GM23338 (cell line): ENCODE results near the gene GABRB3. TPM values are rescaled to one million over a fixed set of nuclear protein-coding genes. Genes with fewer than 3 reads are reported as not detected.
A peak's percentile ranks its signal among the peaks of the same experiment; 100 is the strongest.

Source experiments
- ATAC-seq: fragments of 200-7000 bp; cut with Tn5 transposase; 3 replicates; pipeline ENCODE4 v1.9.1; 2020
- DNase-seq: peaks from one replicate; pipeline ENCODE4 v3.0.0-alpha.2; 2015; ENCODE audit warnings: low spot score
- H2AFZ ChIP-seq: fragments of 200-600 bp; sonication (generic); 2 replicates; pipeline ENCODE4 v1.8.0; 2016; ENCODE audit warnings: antibody characterized with exemption, mild to moderate bottlenecking, moderate library complexity
- H3F3A ChIP-seq: fragments of 200-600 bp; sonication (generic); replicated peaks from 2 replicates; pipeline ENCODE4 v1.8.0; 2017; ENCODE audit warnings: antibody characterized with exemption, mixed run types, low read depth
- H3K27ac ChIP-seq: fragments of 200-600 bp; sonication (generic); 2 replicates; pipeline ENCODE4 v1.6.1; 2016; ENCODE audit warnings: low read depth
- H3K27me3 ChIP-seq: fragments of 200-600 bp; sonication (generic); 2 replicates; pipeline ENCODE4 v1.8.0; 2016; ENCODE audit warnings: mild to moderate bottlenecking, mixed run types, moderate library complexity; ENCODE audit not compliant: insufficient read depth
- H3K36me3 ChIP-seq: fragments of 200-600 bp; sonication (generic); 2 replicates; pipeline ENCODE4 v1.8.0; 2016; ENCODE audit warnings: mild to moderate bottlenecking; ENCODE audit not compliant: insufficient read depth
- H3K4me1 ChIP-seq: fragments of 200-600 bp; sonication (generic); 2 replicates; pipeline ENCODE4 v1.8.0; 2016; ENCODE audit warnings: mild to moderate bottlenecking, moderate library complexity; ENCODE audit not compliant: insufficient read depth
- H3K4me2 ChIP-seq: fragments of 200-600 bp; sonication (generic); 2 replicates; pipeline ENCODE4 v1.7.1; 2017; ENCODE audit warnings: mixed run types
- H3K4me3 ChIP-seq: fragments of 200-600 bp; sonication (generic); 2 replicates; pipeline ENCODE4 v1.6.1; 2016; ENCODE audit warnings: mixed run types
- H3K79me2 ChIP-seq: fragments of 200-600 bp; sonication (generic); replicated peaks from 2 replicates; pipeline ENCODE4 v1.8.0; 2017; ENCODE audit warnings: mild to moderate bottlenecking; ENCODE audit not compliant: insufficient read depth
- H3K9me2 ChIP-seq: fragments of 200-600 bp; sonication (generic); 2 replicates; pipeline ENCODE4 v1.8.0; 2017; ENCODE audit not compliant: insufficient read depth
- H4K20me1 ChIP-seq: fragments of 200-600 bp; sonication (generic); replicated peaks from 2 replicates; pipeline ENCODE4 v1.8.0; 2017; ENCODE audit warnings: mild to moderate bottlenecking; ENCODE audit not compliant: insufficient read depth
- H3K27ac Mint-ChIP-seq: 2 replicates; pipeline ENCODE4 v1.8.0; 2020; ENCODE audit warnings: inconsistent platforms, mild to moderate bottlenecking, moderate library complexity, mixed read lengths
- H3K27me3 Mint-ChIP-seq: 3 replicates; pipeline ENCODE4 v1.8.0; 2022; ENCODE audit warnings: low read depth, mild to moderate bottlenecking, moderate library complexity, mixed read lengths, inconsistent platforms; ENCODE audit not compliant: insufficient read depth, poor library complexity
- H3K36me3 Mint-ChIP-seq: 3 replicates; pipeline ENCODE4 v1.8.0; 2021; ENCODE audit warnings: low read depth, mild to moderate bottlenecking, inconsistent platforms, moderate library complexity, mixed read lengths
- H3K4me1 Mint-ChIP-seq: 3 replicates; pipeline ENCODE4 v1.8.0; 2020; ENCODE audit warnings: mild to moderate bottlenecking, inconsistent platforms, mixed read lengths
- H3K4me3 Mint-ChIP-seq: 3 replicates; pipeline ENCODE4 v1.8.0; 2021; ENCODE audit warnings: moderate library complexity, mild to moderate bottlenecking, inconsistent platforms, mixed read lengths
- H3K9me3 Mint-ChIP-seq: 3 replicates; pipeline ENCODE4 v1.8.0; 2020; ENCODE audit warnings: moderate library complexity, mild to moderate bottlenecking, inconsistent platforms, mixed read lengths
- CREB1 ChIP-seq: fragments of 250-450 bp; sonication (Bioruptor Pico); IDR thresholded peaks from 2 replicates; pipeline ENCODE4 v1.5.0; 2020; ENCODE audit warnings: low read depth, mild to moderate bottlenecking, moderate library complexity
- CTCF ChIP-seq, 2 experiments: fragments of 200-600 bp in 1 of 2; sonication (generic) in 1 of 2; conservative IDR thresholded peaks; 2 replicates each; pipeline versions ENCODE4 v1.5.1 to v1.6.1; 2016 to 2017; ENCODE audit warnings: antibody characterized with exemption in 2 of 2, low read depth in 2 of 2, mild to moderate bottlenecking in 2 of 2, moderate library complexity in 1 of 2
- EZH2 ChIP-seq: fragments of 200-600 bp; sonication (generic); IDR thresholded peaks from one replicate; pipeline ENCODE4 v1.8.0; 2017; ENCODE audit warnings: antibody characterized with exemption, mild to moderate bottlenecking, low read depth; ENCODE audit not compliant: unreplicated experiment
- JUNB ChIP-seq: IDR thresholded peaks from one replicate; pipeline ENCODE4 v1.6.1; 2016; ENCODE audit warnings: antibody characterized with exemption; ENCODE audit not compliant: unreplicated experiment
- ZNF331 ChIP-seq: fragments of 250-450 bp; sonication (Bioruptor Pico); IDR thresholded peaks from 2 replicates; pipeline ENCODE4 v1.5.0; 2020; ENCODE audit warnings: low read depth, mild to moderate bottlenecking, moderate library complexity
- polyA plus RNA-seq: library from polyadenylated mRNA; unstranded; fragments of >200 nt; fragmentation: Nextera tagmentation; extraction: Ambion mirVana; gene quantifications from 2 replicates; pipeline ENCODE4 v1.2.1, GENCODE V29; 2016
- total RNA-seq: library from RNA; depleted of rRNA; stranded (reverse); fragments of >200 nt; shearing (Covaris generic); gene quantifications from 2 replicates; pipeline ENCODE4 v1.2.3, GENCODE V29; 2014
- TF ChIP-seq, protein P1 (sequence below): fragments of 250-450 bp; sonication (Bioruptor Pico); IDR thresholded peaks from 2 replicates; pipeline ENCODE4 v1.5.0; 2020; ENCODE audit warnings: mild to moderate bottlenecking, moderate library complexity

GABRB3 gene
- total and polyA plus RNA-seq, 2 experiments from 2014 or later: 56.5 to 131 TPM

- Mint-ChIP-seq H3K9me3 (peaks cover 7% of the 10 kb centered on the region; the same call in 2 of the 3 replicates), H3K27ac (no peak overlapping the region), H3K36me3 (peaks cover 25% of the 10 kb centered on the region), H3K4me1 (peaks cover 61% of the 10 kb centered on the region), H3K27me3 (peaks cover 7% of the 10 kb centered on the region), H3K4me3 (no peak overlapping the region)
- no peak for ATAC-seq
- H3K27me3 ChIP-seq: no peaks in the 10 kb centered on the region
- no peak for DNase-seq
- H3K4me3 ChIP-seq: no peak overlapping the region
- TF ChIP-seq CTCF (conservative IDR thresholded peaks at IDR 0.05; ENCODE audit: low read depth in 2 of 2): no peak
- no peak for TF ChIP-seq JUNB
- TF ChIP-seq CREB1 (CRISPR knock-in tag): no peak
- no peaks in the 10 kb centered on the region for H3K36me3 ChIP-seq
- peaks cover 4% of the 10 kb centered on the region; the same call in 1 of the 2 replicates for H4K20me1 ChIP-seq
- H2AFZ ChIP-seq: no peak overlapping the region
- peaks cover 29% of the 10 kb centered on the region for H3K4me1 ChIP-seq
- H3F3A ChIP-seq: no peaks in the 10 kb centered on the region
- H3K27ac ChIP-seq: no peak overlapping the region
- peaks cover 95% of the 10 kb centered on the region for H3K79me2 ChIP-seq
- no peaks in the 10 kb centered on the region for H3K9me2 ChIP-seq
- H3K4me2 ChIP-seq: no peak overlapping the region
Observed at GRCh38 chr15:26658290-26658689, 114.6 kb downstream of the GABRB3 start.

GRCh38 chr15:26656080-26656479, 116.8 kb downstream of the GABRB3 start:
- H3K27ac ChIP-seq: peak overlapping the region; percentile 51; the same call in 1 of the 2 replicates

GRCh38 chr15:26651909-26652308, 121.0 kb downstream of the GABRB3 start:
- Histone ChIP-seq H3K4me2 (peak overlapping the region; percentile 3), H2AFZ (no peak overlapping the region), H3K79me2 (peaks cover 86% of the 10 kb centered on the region), H3K27ac (peak overlapping the region; percentile 70), H3K4me1 (peaks cover 20% of the 10 kb centered on the region), H3K4me3 (no peak overlapping the region), H3K9me2 (peaks cover 14% of the 10 kb centered on the region; the same call in 1 of the 2 replicates), H3F3A (no peaks in the 10 kb centered on the region), H3K27me3 (no peaks in the 10 kb centered on the region), H3K36me3 (no peaks in the 10 kb centered on the region), H4K20me1 (no peaks in the 10 kb centered on the region)
- Mint-ChIP-seq H3K36me3 (peaks cover 66% of the 10 kb centered on the region), H3K4me3 (no peak overlapping the region), H3K27ac (peak overlapping the region; percentile 41), H3K27me3 (peaks cover 2% of the 10 kb centered on the region), H3K4me1 (peaks cover 59% of the 10 kb centered on the region), H3K9me3 (peaks cover 33% of the 10 kb centered on the region)
- DNase-seq (peak; percentile 75), ATAC-seq (peak; percentile 96)
- TF ChIP-seq EZH2 (no peak), ZNF331 (CRISPR knock-in tag) (no peak)
- TF ChIP-seq, protein P1, sequence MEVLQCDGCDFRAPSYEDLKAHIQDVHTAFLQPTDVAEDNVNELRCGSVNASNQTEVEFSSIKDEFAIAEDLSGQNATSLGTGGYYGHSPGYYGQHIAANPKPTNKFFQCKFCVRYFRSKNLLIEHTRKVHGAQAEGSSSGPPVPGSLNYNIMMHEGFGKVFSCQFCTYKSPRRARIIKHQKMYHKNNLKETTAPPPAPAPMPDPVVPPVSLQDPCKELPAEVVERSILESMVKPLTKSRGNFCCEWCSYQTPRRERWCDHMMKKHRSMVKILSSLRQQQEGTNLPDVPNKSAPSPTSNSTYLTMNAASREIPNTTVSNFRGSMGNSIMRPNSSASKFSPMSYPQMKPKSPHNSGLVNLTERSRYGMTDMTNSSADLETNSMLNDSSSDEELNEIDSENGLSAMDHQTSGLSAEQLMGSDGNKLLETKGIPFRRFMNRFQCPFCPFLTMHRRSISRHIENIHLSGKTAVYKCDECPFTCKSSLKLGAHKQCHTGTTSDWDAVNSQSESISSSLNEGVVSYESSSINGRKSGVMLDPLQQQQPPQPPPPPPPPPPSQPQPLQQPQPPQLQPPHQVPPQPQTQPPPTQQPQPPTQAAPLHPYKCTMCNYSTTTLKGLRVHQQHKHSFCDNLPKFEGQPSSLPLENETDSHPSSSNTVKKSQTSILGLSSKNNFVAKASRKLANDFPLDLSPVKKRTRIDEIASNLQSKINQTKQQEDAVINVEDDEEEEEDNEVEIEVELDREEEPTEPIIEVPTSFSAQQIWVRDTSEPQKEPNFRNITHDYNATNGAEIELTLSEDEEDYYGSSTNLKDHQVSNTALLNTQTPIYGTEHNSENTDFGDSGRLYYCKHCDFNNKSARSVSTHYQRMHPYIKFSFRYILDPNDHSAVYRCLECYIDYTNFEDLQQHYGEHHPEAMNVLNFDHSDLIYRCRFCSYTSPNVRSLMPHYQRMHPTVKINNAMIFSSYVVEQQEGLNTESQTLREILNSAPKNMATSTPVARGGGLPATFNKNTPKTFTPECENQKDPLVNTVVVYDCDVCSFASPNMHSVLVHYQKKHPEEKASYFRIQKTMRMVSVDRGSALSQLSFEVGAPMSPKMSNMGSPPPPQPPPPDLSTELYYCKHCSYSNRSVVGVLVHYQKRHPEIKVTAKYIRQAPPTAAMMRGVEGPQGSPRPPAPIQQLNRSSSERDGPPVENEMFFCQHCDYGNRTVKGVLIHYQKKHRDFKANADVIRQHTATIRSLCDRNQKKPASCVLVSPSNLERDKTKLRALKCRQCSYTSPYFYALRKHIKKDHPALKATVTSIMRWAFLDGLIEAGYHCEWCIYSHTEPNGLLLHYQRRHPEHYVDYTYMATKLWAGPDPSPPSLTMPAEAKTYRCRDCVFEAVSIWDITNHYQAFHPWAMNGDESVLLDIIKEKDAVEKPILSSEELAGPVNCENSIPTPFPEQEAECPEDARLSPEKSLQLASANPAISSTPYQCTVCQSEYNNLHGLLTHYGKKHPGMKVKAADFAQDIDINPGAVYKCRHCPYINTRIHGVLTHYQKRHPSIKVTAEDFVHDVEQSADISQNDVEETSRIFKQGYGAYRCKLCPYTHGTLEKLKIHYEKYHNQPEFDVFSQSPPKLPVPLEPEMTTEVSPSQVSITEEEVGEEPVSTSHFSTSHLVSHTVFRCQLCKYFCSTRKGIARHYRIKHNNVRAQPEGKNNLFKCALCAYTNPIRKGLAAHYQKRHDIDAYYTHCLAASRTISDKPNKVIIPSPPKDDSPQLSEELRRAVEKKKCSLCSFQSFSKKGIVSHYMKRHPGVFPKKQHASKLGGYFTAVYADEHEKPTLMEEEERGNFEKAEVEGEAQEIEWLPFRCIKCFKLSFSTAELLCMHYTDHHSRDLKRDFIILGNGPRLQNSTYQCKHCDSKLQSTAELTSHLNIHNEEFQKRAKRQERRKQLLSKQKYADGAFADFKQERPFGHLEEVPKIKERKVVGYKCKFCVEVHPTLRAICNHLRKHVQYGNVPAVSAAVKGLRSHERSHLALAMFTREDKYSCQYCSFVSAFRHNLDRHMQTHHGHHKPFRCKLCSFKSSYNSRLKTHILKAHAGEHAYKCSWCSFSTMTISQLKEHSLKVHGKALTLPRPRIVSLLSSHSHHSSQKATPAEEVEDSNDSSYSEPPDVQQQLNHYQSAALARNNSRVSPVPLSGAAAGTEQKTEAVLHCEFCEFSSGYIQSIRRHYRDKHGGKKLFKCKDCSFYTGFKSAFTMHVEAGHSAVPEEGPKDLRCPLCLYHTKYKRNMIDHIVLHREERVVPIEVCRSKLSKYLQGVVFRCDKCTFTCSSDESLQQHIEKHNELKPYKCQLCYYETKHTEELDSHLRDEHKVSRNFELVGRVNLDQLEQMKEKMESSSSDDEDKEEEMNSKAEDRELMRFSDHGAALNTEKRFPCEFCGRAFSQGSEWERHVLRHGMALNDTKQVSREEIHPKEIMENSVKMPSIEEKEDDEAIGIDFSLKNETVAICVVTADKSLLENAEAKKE (CRISPR knock-in tag): peak; percentile 88

More at GRCh38 chr15:26656080-26656479, 116.8 kb downstream of the GABRB3 start:
- ATAC-seq (no peak), DNase-seq (no peak)
- peaks cover 40% of the 10 kb centered on the region for H3K4me1 ChIP-seq
- peaks cover 4% of the 10 kb centered on the region for H3K27me3 Mint-ChIP-seq
- no peak overlapping the region for H3K4me3 Mint-ChIP-seq
- no peak overlapping the region for H3K4me3 ChIP-seq
- H3F3A ChIP-seq: no peaks in the 10 kb centered on the region
- H3K27ac Mint-ChIP-seq: peak overlapping the region; percentile 63
- H2AFZ ChIP-seq: no peak overlapping the region
- no peaks in the 10 kb centered on the region for H3K36me3 ChIP-seq
- H4K20me1 ChIP-seq: no peaks in the 10 kb centered on the region
- TF ChIP-seq JUNB: no peak
- peaks cover 88% of the 10 kb centered on the region for H3K79me2 ChIP-seq
- peaks cover 2% of the 10 kb centered on the region; the same call in 1 of the 2 replicates for H3K9me2 ChIP-seq
- no peaks in the 10 kb centered on the region for H3K27me3 ChIP-seq
- H3K4me2 ChIP-seq: no peak overlapping the region
- H3K4me1 Mint-ChIP-seq: peaks cover 61% of the 10 kb centered on the region
- H3K9me3 Mint-ChIP-seq: peaks cover 14% of the 10 kb centered on the region; the same call in 2 of the 3 replicates
- H3K36me3 Mint-ChIP-seq: peaks cover 38% of the 10 kb centered on the region
